ENCODE data around the gene CAMK2B. TPM values are rescaled to one million over a fixed set of nuclear protein-coding genes. Genes with fewer than 3 reads are reported as not detected.

Gene CAMK2B
- total and polyA plus RNA-seq, 7 donors, result 0.23 to 3.2 (median 1.5) TPM; not detected in 1

GRCh38 chr7:44324481-44325200 lies 753 bp downstream of the CAMK2B start:
- no peak overlapping the region for H3K27ac ChIP-seq
- no peaks in the 10 kb centered on the region for H3K36me3 ChIP-seq
- WGBS, 2 donors, result 5% methylated on average over 61 of the region's 61 CpGs
- no peaks in the 10 kb centered on the region for H3K9me3 ChIP-seq
- H3K4me3 ChIP-seq, result peak overlapping the region in 2 of 4 donors; percentile 25 to 31
- peaks cover 11 to 39% (median 30%) of the 10 kb centered on the region in 3 donors for H3K27me3 ChIP-seq
- intact Hi-C loops (cut with DNase I), result no loop called here
- no peak for DNase-seq
- TF ChIP-seq POLR2A (IDR thresholded peaks at IDR 0.05) (no peak), POLR2AphosphoS5 (IDR thresholded peaks at IDR 0.05) (no peak)
- H3K4me1 ChIP-seq, result peaks cover 0 to 7% (median 5%) of the 10 kb centered on the region in 4 donors

- intact Hi-C loops (cut with DNase I), result no loop called here
- Histone ChIP-seq H3K4me1 (peaks cover 0 to 7% (median 5%) of the 10 kb centered on the region in 4 donors), H3K27ac (no peak overlapping the region), H3K36me3 (no peaks in the 10 kb centered on the region), H3K9me3 (no peaks in the 10 kb centered on the region), H3K27me3 (peaks cover 11 to 39% (median 30%) of the 10 kb centered on the region in 3 donors), H3K4me3 (no peak overlapping the region)
- TF ChIP-seq CTCF (IDR thresholded peaks at IDR 0.05) (no peak), POLR2A (IDR thresholded peaks at IDR 0.05) (no peak), EP300 (IDR thresholded peaks at IDR 0.05) (no peak), POLR2AphosphoS5 (IDR thresholded peaks at IDR 0.05) (no peak)
- 16 to 27% methylated on average over 9 of the region's 9 CpGs for WGBS, 2 donors
- no peak for DNase-seq
These were observed 1.3 kb downstream of the CAMK2B start for GRCh38 chr7:44324204-44324480.

GRCh38 chr7:44323381-44324203 lies 1.8 kb downstream of the CAMK2B start:
- no peak overlapping the region for H3K27ac ChIP-seq
- WGBS, 2 donors, result 83% methylated on average over 17 of the region's 17 CpGs
- no peak overlapping the region for H3K4me3 ChIP-seq
- H3K27me3 ChIP-seq, result peaks cover 11 to 39% (median 30%) of the 10 kb centered on the region in 3 donors
- H3K36me3 ChIP-seq, result no peaks in the 10 kb centered on the region
- DNase-seq, result no peak
- TF ChIP-seq POLR2A (IDR thresholded peaks at IDR 0.05) (no peak), EP300 (IDR thresholded peaks at IDR 0.05) (no peak), POLR2AphosphoS5 (IDR thresholded peaks at IDR 0.05) (no peak), CTCF (IDR thresholded peaks at IDR 0.05) (no peak)
- H3K4me1 ChIP-seq, result peaks cover 0 to 7% (median 5%) of the 10 kb centered on the region in 4 donors
- H3K9me3 ChIP-seq, result no peaks in the 10 kb centered on the region
- intact Hi-C loops (cut with DNase I), result no loop called here

GRCh38 chr7:44322631-44323363 lies 2.6 kb downstream of the CAMK2B start:
- H3K27ac ChIP-seq, result no peak overlapping the region
- 79 to 85% methylated on average over 17 of the region's 17 CpGs for WGBS, 2 donors
- DNase-seq, result no peak
- intact Hi-C loops (cut with DNase I), result no loop called here
- TF ChIP-seq CTCF (IDR thresholded peaks at IDR 0.05) (no peak), POLR2A (IDR thresholded peaks at IDR 0.05) (no peak), POLR2AphosphoS5 (IDR thresholded peaks at IDR 0.05) (no peak), EP300 (IDR thresholded peaks at IDR 0.05) (no peak)
- H3K4me3 ChIP-seq, result no peak overlapping the region
- no peaks in the 10 kb centered on the region for H3K36me3 ChIP-seq
- no peaks in the 10 kb centered on the region for H3K9me3 ChIP-seq
- peaks cover 11 to 39% (median 30%) of the 10 kb centered on the region in 3 donors for H3K27me3 ChIP-seq
- peaks cover 0 to 7% (median 5%) of the 10 kb centered on the region in 4 donors for H3K4me1 ChIP-seq

GRCh38 chr7:44321796-44322195 lies 3.6 kb downstream of the CAMK2B start:
- H3K27me3 ChIP-seq, result peaks cover 11 to 30% (median 25%) of the 10 kb centered on the region in 3 donors
- H3K4me1 ChIP-seq, result peaks cover 0 to 7% (median 5%) of the 10 kb centered on the region in 4 donors
- H3K9me3 ChIP-seq, result no peaks in the 10 kb centered on the region
- no peak overlapping the region for H3K4me3 ChIP-seq
- H3K27ac ChIP-seq, result no peak overlapping the region
- H3K36me3 ChIP-seq, result no peaks in the 10 kb centered on the region
- DNase-seq, result no peak
- TF ChIP-seq POLR2AphosphoS5 (IDR thresholded peaks at IDR 0.05) (no peak), POLR2A (IDR thresholded peaks at IDR 0.05) (no peak), CTCF (IDR thresholded peaks at IDR 0.05) (no peak), EP300 (IDR thresholded peaks at IDR 0.05) (no peak)
- intact Hi-C loops (cut with DNase I), result no loop called here
- WGBS, 2 donors, result 81 to 86% methylated on average over 18 of the region's 18 CpGs

All from sigmoid colon (tissue), 7 donors.